GM12878 (cell line): ENCODE data around the gene RAB7B. TPM values are rescaled to one million over a fixed set of nuclear protein-coding genes. Genes with fewer than 3 reads are reported as not detected.

Experiments
- ATAC-seq: fragments of 200-7000 bp; cut with Tn5 transposase; 3 replicates; pipeline ENCODE4 v1.9.1; 2020; ENCODE audit warnings: mild to moderate bottlenecking, moderate library complexity
- BruUV-seq: library from RNA; stranded (reverse); fragments of 400-500 nt; replicated peaks from 2 replicates; lab custom pipeline; 2021; lab: Mats Ljungman, UMichigan
- CTCF ChIA-PET: fragments of 300-600 bp; sonication (Branson Sonifier 250); formaldehyde crosslinking; extraction: SDS; loops from one replicate; lab custom pipeline; 2021; ENCODE audit warnings: inconsistent platforms; lab: Yijun Ruan, JAX
- POLR2A ChIA-PET: fragments of 350-600 bp; formaldehyde crosslinking; extraction: SDS; loops from one replicate; lab custom pipeline; 2021; ENCODE audit warnings: inconsistent platforms; lab: Charles Lee
- RAD21 ChIA-PET: fragments of 300-600 bp; sonication (Branson Sonifier 250); formaldehyde crosslinking; loops from one replicate; lab custom pipeline; 2023; ENCODE audit warnings: antibody characterized with exemption; ENCODE audit not compliant: unreplicated experiment; lab: Charles Lee
- SMC1A ChIA-PET: fragments of 300-600 bp; sonication (Branson Sonifier 250); formaldehyde crosslinking; loops from one replicate; lab custom pipeline; 2023; ENCODE audit not compliant: unreplicated experiment, uncharacterized antibody; lab: Charles Lee
- DNase-seq: peaks from one replicate; pipeline ENCODE4 v3.0.0-alpha.2; 2011; ENCODE audit warnings: low read depth, low spot score
- FAIRE-seq: peaks from 3 replicates; lab custom pipeline; 2011; peaks lifted over from hg19 to GRCh38; lab: Jason Lieb, UNC
- H2AFZ ChIP-seq: 2 replicates; pipeline ENCODE4 v1.6.0; 2011; ENCODE audit warnings: low read depth, low read length, control low read depth; ENCODE audit not compliant: control insufficient read depth
- H3K27ac ChIP-seq: 2 replicates; pipeline ENCODE4 v1.5.1; 2011; ENCODE audit warnings: control low read depth; ENCODE audit not compliant: control insufficient read depth, insufficient read depth
- H3K27me3 ChIP-seq, 2 experiments: replicated peaks in 1 of 2; 2 replicates each; pipeline versions ENCODE4 v1.6.0 to v1.6.1; 2011; ENCODE audit warnings: low read length in 1 of 2; ENCODE audit not compliant: control insufficient read depth in 2 of 2, insufficient read depth in 2 of 2
- H3K36me3 ChIP-seq, 2 experiments: 2 replicates each; pipeline ENCODE4 v1.5.1; 2011; ENCODE audit warnings: low read length in 1 of 2; ENCODE audit not compliant: control insufficient read depth in 2 of 2, insufficient read depth in 2 of 2
- H3K4me1 ChIP-seq: 2 replicates; pipeline ENCODE4 v1.6.1; 2011; ENCODE audit warnings: mild to moderate bottlenecking, low read length, moderate library complexity, mixed read lengths; ENCODE audit not compliant: control insufficient read depth, insufficient read depth
- H3K4me2 ChIP-seq: 2 replicates; pipeline ENCODE4 v1.6.0; 2011; ENCODE audit warnings: control low read depth; ENCODE audit not compliant: control insufficient read depth, insufficient read depth
- H3K4me3 ChIP-seq: fragments of 200-600 bp; sonication (generic); 2 replicates; pipeline ENCODE4 v1.5.1; 2016
- H3K79me2 ChIP-seq: 2 replicates; pipeline ENCODE4 v1.6.0; 2011; ENCODE audit warnings: low read length; ENCODE audit not compliant: control insufficient read depth, insufficient read depth
- H3K9ac ChIP-seq: 2 replicates; pipeline ENCODE4 v1.8.0; 2011; ENCODE audit warnings: low read length, control low read depth, mixed read lengths; ENCODE audit not compliant: control insufficient read depth, insufficient read depth
- H3K9me3 ChIP-seq: replicated peaks from 3 replicates; pipeline ENCODE4 v1.5.1; 2011; ENCODE audit warnings: mild to moderate bottlenecking, low read length; ENCODE audit not compliant: control insufficient read depth, insufficient read depth
- H4K20me1 ChIP-seq: 2 replicates; pipeline ENCODE4 v1.6.0; 2011; ENCODE audit not compliant: control insufficient read depth, insufficient read depth
- ATF7 ChIP-seq: fragments of 450-650 bp; IDR thresholded peaks from 2 replicates; pipeline ENCODE4 v1.6.1; 2016; ENCODE audit warnings: low read depth, mild to moderate bottlenecking
- HDAC6 ChIP-seq: fragments of 200-600 bp; sonication (generic); IDR thresholded peaks from one replicate; pipeline ENCODE4 v1.8.0; 2017; ENCODE audit warnings: antibody characterized with exemption; ENCODE audit not compliant: unreplicated experiment
- MEF2A ChIP-seq: IDR thresholded peaks from 2 replicates; pipeline ENCODE4 v1.6.1; 2011; ENCODE audit warnings: low read depth, mild to moderate bottlenecking, low read length, moderate library complexity; ENCODE audit not compliant: insufficient read depth
- POLR2AphosphoS2 ChIP-seq: IDR thresholded peaks from 2 replicates; pipeline ENCODE4 v1.6.1; 2011; ENCODE audit warnings: low read depth, mild to moderate bottlenecking, low read length, improper control_type of control experiment, moderate library complexity
- RUNX3 ChIP-seq: IDR thresholded peaks from 2 replicates; pipeline ENCODE4 v1.6.1; 2012; ENCODE audit warnings: low read length, inconsistent platforms
- SIN3A ChIP-seq: IDR thresholded peaks from 2 replicates; pipeline ENCODE4 v1.6.1; 2012; ENCODE audit warnings: low read depth, low read length, improper control_type of control experiment
- TARDBP ChIP-seq: IDR thresholded peaks from 2 replicates; pipeline ENCODE4 v1.6.1; 2016; ENCODE audit warnings: borderline replicate concordance
- WGBS: methylation state at CpG from one replicate; pipeline ENCODE4 v1.1.6; 2016; ENCODE audit warnings: low lambda C conversion rate; ENCODE audit not compliant: insufficient replicate concordance, insufficient coverage; ENCODE audit errors: missing lambda C conversion rate; 5-methylcytosine and 5-hydroxymethylcytosine counted together
- in situ Hi-C: fragments of 300-500 bp; cut with MboI; formaldehyde crosslinking; loops from 9 replicates; pipeline ENCODE4 v1.14.3; 2018; ENCODE audit warnings: mixed read lengths
- intact Hi-C: fragments of 100-400 bp; cut with micrococcal nuclease; formaldehyde crosslinking; loops from one replicate; pipeline ENCODE4 v1.14.2; 2022; ENCODE audit not compliant: unreplicated experiment
- polyA plus RNA-seq, 11 experiments: library from polyadenylated mRNA; depleted of rRNA in 4 of 11; unstranded in 6 of 11; stranded (reverse) in 5 of 11; fragments of >200 nt; fragmentation: Nextera tagmentation in 4 of 11; fragmentation: Illumina TruSeq in 1 of 11; extraction: Ambion mirVana in 4 of 11; extraction: Trizol in 1 of 11; gene quantifications; 1 replicate in 1 of 11; 2 replicates in 10 of 11; pipeline versions ENCODE4 v1.2.1 to v1.2.3, GENCODE V29; 2011 to 2016; ENCODE audit warnings: inconsistent platforms in 2 of 11, missing spikeins in 2 of 11, low read depth in 1 of 11
- total RNA-seq, 4 experiments: library from RNA; depleted of rRNA in 3 of 4; stranded (reverse); fragments of >200 nt in 3 of 4; fragmentation: Illumina TruSeq in 1 of 4; extraction: Trizol in 1 of 4; gene quantifications; 2 replicates each; pipeline versions ENCODE4 v1.2.1 to v1.2.3, GENCODE V29; 2013 to 2021
- TF ChIP-seq, protein P1 (sequence below): fragments of 450-650 bp; IDR thresholded peaks from 2 replicates; pipeline ENCODE4 v1.6.1; 2016; ENCODE audit warnings: mild to moderate bottlenecking
- TF ChIP-seq, protein P2 (sequence below): IDR thresholded peaks from 2 replicates; pipeline ENCODE4 v1.6.1; 2012; ENCODE audit warnings: low read depth, low read length, improper control_type of control experiment

The RAB7B gene
- total and polyA plus RNA-seq, 10 of the 15 experiments (the other 5 are each of a cell fraction or from before 2014, with no cell fraction given), result 0.09 TPM; not detected in 9

DNA sequence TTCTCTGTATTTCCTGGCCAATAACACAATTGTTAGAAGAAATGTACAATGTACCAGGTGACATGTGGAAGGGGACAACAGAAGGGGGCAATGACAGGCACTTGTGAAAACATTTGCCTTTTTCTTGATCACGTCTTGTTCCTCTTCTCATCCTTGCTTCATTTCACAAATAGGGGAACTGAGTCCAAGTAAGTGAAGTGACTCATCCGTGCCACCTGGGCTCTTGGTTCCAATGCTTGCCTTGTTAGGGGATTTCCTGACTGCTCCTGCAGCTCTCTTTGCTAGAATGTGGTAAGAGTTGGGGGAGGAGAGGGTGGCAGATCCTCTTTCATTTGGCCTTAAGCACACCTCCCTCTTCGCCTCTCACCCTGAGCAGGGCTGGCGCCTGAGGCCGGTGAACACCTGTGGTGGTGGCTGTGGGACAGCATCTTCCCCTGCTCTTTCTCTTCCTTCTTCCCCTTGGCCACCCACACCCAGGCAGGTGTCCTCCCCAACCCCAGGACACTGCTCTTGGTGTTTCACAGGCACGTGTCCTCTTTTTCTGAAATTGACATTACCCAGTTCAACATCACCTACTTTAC is 47.5 kb upstream of the RAB7B start (continued):
- TF ChIP-seq, protein P1, sequence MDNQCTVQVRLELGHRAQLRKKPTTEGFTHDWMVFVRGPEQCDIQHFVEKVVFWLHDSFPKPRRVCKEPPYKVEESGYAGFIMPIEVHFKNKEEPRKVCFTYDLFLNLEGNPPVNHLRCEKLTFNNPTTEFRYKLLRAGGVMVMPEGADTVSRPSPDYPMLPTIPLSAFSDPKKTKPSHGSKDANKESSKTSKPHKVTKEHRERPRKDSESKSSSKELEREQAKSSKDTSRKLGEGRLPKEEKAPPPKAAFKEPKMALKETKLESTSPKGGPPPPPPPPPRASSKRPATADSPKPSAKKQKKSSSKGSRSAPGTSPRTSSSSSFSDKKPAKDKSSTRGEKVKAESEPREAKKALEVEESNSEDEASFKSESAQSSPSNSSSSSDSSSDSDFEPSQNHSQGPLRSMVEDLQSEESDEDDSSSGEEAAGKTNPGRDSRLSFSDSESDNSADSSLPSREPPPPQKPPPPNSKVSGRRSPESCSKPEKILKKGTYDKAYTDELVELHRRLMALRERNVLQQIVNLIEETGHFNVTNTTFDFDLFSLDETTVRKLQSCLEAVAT, result peak; percentile 94
- TF ChIP-seq TARDBP, result no peak; the same call in 1 of the 2 replicates
- peak; percentile 99 for TF ChIP-seq RUNX3

DNA sequence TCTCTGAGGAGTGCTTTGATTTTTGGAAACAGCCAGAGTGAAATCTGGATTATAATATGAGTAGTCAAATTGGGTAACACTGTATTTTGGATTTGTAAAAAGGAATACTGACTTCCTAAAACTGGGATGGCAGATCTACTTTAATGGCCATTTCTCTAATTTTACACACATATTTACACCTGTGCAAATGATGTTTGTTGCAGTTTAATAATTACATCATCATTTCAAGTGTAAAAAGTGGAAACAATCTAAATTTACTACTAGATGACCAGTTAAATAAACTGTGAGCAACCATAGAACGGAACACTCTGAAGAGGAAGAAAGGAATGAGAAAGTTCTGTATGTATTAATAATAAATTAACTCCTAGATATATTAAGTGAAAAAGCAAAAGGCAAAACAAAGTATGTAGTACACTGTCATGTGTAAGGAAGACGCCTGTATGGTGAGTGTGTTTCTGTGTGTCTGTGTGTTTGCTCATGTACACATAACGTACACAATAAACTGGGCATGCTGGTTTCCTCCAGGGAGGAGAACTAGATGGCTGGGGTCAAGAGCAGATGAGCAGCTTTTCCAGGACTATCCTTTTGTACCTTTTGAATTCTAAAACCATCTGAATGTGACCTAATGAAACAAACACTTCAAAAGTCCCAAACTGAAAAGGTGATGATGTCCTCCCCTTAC is 46.9 kb upstream of the RAB7B start:
- BruUV-seq, result no TSS peak
- no peaks in the 10 kb centered on the region for H3K27me3 ChIP-seq

More for the DNA sequence above, 46.9 kb upstream of the RAB7B start:
- Histone ChIP-seq H3K79me2 (peaks cover 25% of the 10 kb centered on the region), H2AFZ (no peak overlapping the region), H3K4me1 (peaks cover 53% of the 10 kb centered on the region), H3K4me2 (peak overlapping the region; percentile 75), H3K36me3 (peaks cover 0 to 3% of the 10 kb centered on the region in 2 experiments; a peak in 3 of 4 replicates), H3K4me3 (no peak overlapping the region), H3K27ac (peak overlapping the region; percentile 91), H3K9me3 (no peaks in the 10 kb centered on the region), H4K20me1 (no peaks in the 10 kb centered on the region), H3K9ac (peak overlapping the region; percentile 41)
- ATAC-seq (no peak), FAIRE-seq (no peak), DNase-seq (no peak)
- ChIA-PET POLR2A (interaction anchor here (0.5 to 0.6 kb wide), 3 partner anchors 10 to 333 kb away, joined by 4 read pairs; no protein-coding TSS in a partner anchor), CTCF (interaction anchor here (1.0 to 2.7 kb wide), 2 partner anchors 19 to 72 kb away, joined by 5 to 18 read pairs; no protein-coding TSS in a partner anchor), RAD21 (interaction anchor here (1.2 to 2.4 kb wide), 2 partner anchors 13 to 379 kb away, joined by 3 to 13 read pairs; no protein-coding TSS in a partner anchor), SMC1A (interaction anchor here (0.5 to 1.7 kb wide), 3 partner anchors 15 to 741 kb away, joined by 3 to 6 read pairs (median 3); no protein-coding TSS in a partner anchor)
- TF ChIP-seq MEF2A, result no peak
- TF ChIP-seq SIN3A, result no peak
- no peak for TF ChIP-seq POLR2AphosphoS2
- TF ChIP-seq, protein P2, sequence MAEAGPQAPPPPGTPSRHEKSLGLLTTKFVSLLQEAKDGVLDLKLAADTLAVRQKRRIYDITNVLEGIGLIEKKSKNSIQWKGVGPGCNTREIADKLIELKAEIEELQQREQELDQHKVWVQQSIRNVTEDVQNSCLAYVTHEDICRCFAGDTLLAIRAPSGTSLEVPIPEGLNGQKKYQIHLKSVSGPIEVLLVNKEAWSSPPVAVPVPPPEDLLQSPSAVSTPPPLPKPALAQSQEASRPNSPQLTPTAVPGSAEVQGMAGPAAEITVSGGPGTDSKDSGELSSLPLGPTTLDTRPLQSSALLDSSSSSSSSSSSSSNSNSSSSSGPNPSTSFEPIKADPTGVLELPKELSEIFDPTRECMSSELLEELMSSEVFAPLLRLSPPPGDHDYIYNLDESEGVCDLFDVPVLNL, result no peak
- TF ChIP-seq HDAC6, result no peak
- TF ChIP-seq, protein P1, result no peak
- TF ChIP-seq ATF7, result peak; percentile 20; the same call in 1 of the 2 replicates
- WGBS, result 25% methylated on average over 3 of the region's 3 CpGs
- in situ Hi-C loops (loop anchor here (5.0 to 10.0 kb wide), 2 partner anchors 735 to 768 kb away; no protein-coding TSS in a partner anchor), intact Hi-C loops (loop anchor here (1.0 to 10.0 kb wide), 3 partner anchors 8 to 1535 kb away; partner anchors contain the start of genes ELK4 and MDM4)
